CD14-positive monocyte (primary cell): ENCODE data around the gene MPV17L. TPM values are rescaled to one million over a fixed set of nuclear protein-coding genes. Genes with fewer than 3 reads are reported as not detected.

Source experiments
- DNase-seq, 3 donors: peaks; one replicate each; pipeline ENCODE4 v3.0.0-alpha.2; 2011 to 2022
- H2AFZ ChIP-seq: 2 replicates; pipeline ENCODE4 v1.6.0; 2012; ENCODE audit warnings: mild to moderate bottlenecking, low read depth, low read length, inconsistent platforms; ENCODE audit not compliant: insufficient read depth, poor library complexity, severe bottlenecking
- H3K27ac ChIP-seq, 2 donors: 1 replicate in 1 of 2; 2 replicates in 1 of 2; pipeline ENCODE4 v1.5.1; 2012 to 2013; ENCODE audit warnings: low read length in 2 of 2, control low read depth in 1 of 2, inconsistent platforms in 1 of 2, low read depth in 1 of 2, mild to moderate bottlenecking in 1 of 2
- H3K27me3 ChIP-seq, 2 donors: one replicate each; pipeline versions ENCODE4 v1.6.0 to v1.6.1; 2011 to 2013; ENCODE audit warnings: low read length in 2 of 2; ENCODE audit not compliant: control insufficient read depth in 2 of 2, insufficient read depth in 2 of 2
- H3K36me3 ChIP-seq, 2 donors: replicated peaks in 1 of 2; 1 replicate in 1 of 2; 2 replicates in 1 of 2; pipeline versions ENCODE4 v1.5.1 to v1.6.1; 2012 to 2013; ENCODE audit warnings: low read length in 2 of 2, control low read depth in 1 of 2, inconsistent platforms in 1 of 2, mild to moderate bottlenecking in 1 of 2; ENCODE audit not compliant: insufficient read depth in 2 of 2, control insufficient read depth in 1 of 2
- H3K4me1 ChIP-seq, 2 donors: 1 replicate in 1 of 2; 2 replicates in 1 of 2; pipeline versions ENCODE4 v1.5.1 to v1.6.1; 2012 to 2013; ENCODE audit warnings: low read length in 2 of 2, control low read depth in 1 of 2, inconsistent platforms in 1 of 2, mild to moderate bottlenecking in 1 of 2, moderate library complexity in 1 of 2; ENCODE audit not compliant: insufficient read depth in 2 of 2, control insufficient read depth in 1 of 2
- H3K4me2 ChIP-seq: replicated peaks from 2 replicates; pipeline ENCODE3; 2012; ENCODE audit warnings: low read length, moderate library complexity, mild to moderate bottlenecking; ENCODE audit not compliant: poor library complexity, severe bottlenecking; ENCODE audit errors: extremely low read depth
- H3K4me3 ChIP-seq, 3 experiments: fragments of 200-600 bp in 1 of 3; sonication (generic) in 1 of 3; replicated peaks in 1 of 3; 1 replicate in 2 of 3; 2 replicates in 1 of 3; pipeline ENCODE4 v1.5.1; 2011 to 2013; ENCODE audit warnings: low read length in 3 of 3, mild to moderate bottlenecking in 3 of 3, control low read depth in 2 of 3, low read depth in 2 of 3, inconsistent platforms in 1 of 3, moderate library complexity in 1 of 3
- H3K79me2 ChIP-seq: 2 replicates; pipeline ENCODE4 v1.6.0; 2012; ENCODE audit warnings: mild to moderate bottlenecking, control low read depth, inconsistent platforms, low read length, moderate library complexity; ENCODE audit not compliant: insufficient read depth
- H3K9ac ChIP-seq: 2 replicates; pipeline ENCODE4 v1.6.0; 2017; ENCODE audit warnings: low read length, mild to moderate bottlenecking; ENCODE audit not compliant: insufficient read depth, poor library complexity, severe bottlenecking
- H3K9me3 ChIP-seq, 2 donors: replicated peaks in 1 of 2; 1 replicate in 1 of 2; 2 replicates in 1 of 2; pipeline versions ENCODE4 v1.5.1 to v1.6.1; 2012 to 2013; ENCODE audit warnings: low read length in 2 of 2, control low read depth in 1 of 2; ENCODE audit not compliant: control insufficient read depth in 1 of 2, insufficient read depth in 1 of 2
- H4K20me1 ChIP-seq: 2 replicates; pipeline ENCODE4 v1.6.0; 2012; ENCODE audit warnings: mild to moderate bottlenecking, low read length, control low read depth, moderate library complexity; ENCODE audit not compliant: insufficient read depth
- H3K27ac Mint-ChIP-seq, 7 donors: one replicate each; pipeline ENCODE4 v1.8.0; 2020; ENCODE audit warnings: mild to moderate bottlenecking in 7 of 7, mixed read lengths in 7 of 7, moderate library complexity in 6 of 7, inconsistent platforms in 2 of 7
- H3K27me3 Mint-ChIP-seq, 3 donors: one replicate each; pipeline ENCODE4 v1.8.0; 2021 to 2022; ENCODE audit warnings: low read depth in 3 of 3, mild to moderate bottlenecking in 3 of 3, mixed read lengths in 3 of 3, moderate library complexity in 3 of 3, inconsistent platforms in 1 of 3
- H3K36me3 Mint-ChIP-seq, 2 donors: one replicate each; pipeline ENCODE4 v1.8.0; 2020; ENCODE audit warnings: mixed read lengths in 2 of 2, inconsistent platforms in 1 of 2, mild to moderate bottlenecking in 1 of 2
- H3K4me1 Mint-ChIP-seq: one replicate; pipeline ENCODE4 v1.8.0; 2020; ENCODE audit warnings: mild to moderate bottlenecking, mixed read lengths
- H3K4me3 Mint-ChIP-seq, 2 donors: one replicate each; pipeline ENCODE4 v1.8.0; 2020; ENCODE audit warnings: mild to moderate bottlenecking in 2 of 2, mixed read lengths in 2 of 2, moderate library complexity in 1 of 2
- H3K9me3 Mint-ChIP-seq, 7 donors: one replicate each; pipeline ENCODE4 v1.8.0; 2020 to 2022; ENCODE audit warnings: mixed read lengths in 7 of 7, mild to moderate bottlenecking in 6 of 7, moderate library complexity in 6 of 7, inconsistent platforms in 2 of 7
- CTCF ChIP-seq: fragments of 200-600 bp; IDR thresholded peaks from one replicate; pipeline ENCODE4 v1.8.0; 2022; ENCODE audit warnings: antibody characterized with exemption, mild to moderate bottlenecking
- WGBS: methylation state at CpG from one replicate; pipeline ENCODE4 v1.1.5; 2013; ENCODE audit warnings: missing lambda C conversion rate; ENCODE audit not compliant: insufficient coverage; 5-methylcytosine and 5-hydroxymethylcytosine counted together
- intact Hi-C, 2 donors: fragments of 100-400 bp; cut with micrococcal nuclease; formaldehyde crosslinking; loops; one replicate each; pipeline versions ENCODE4 v1.15.0 to v1.15.1; 2023
- polyA plus RNA-seq, 3 donors: library from polyadenylated mRNA; depleted of rRNA in 1 of 3; unstranded in 2 of 3; stranded (reverse) in 1 of 3; fragments of 300-500 nt in 2 of 3; fragments of >200 nt in 1 of 3; fragmentation: Illumina TruSeq in 2 of 3; gene quantifications; 1 replicate in 2 of 3; 2 replicates in 1 of 3; pipeline ENCODE4 v1.2.3, GENCODE V29; 2012 to 2021

MPV17L gene
- polyA plus RNA-seq, 3 donors: 0.13 to 0.58 TPM; not detected in 1

GRCh38 chr16:15415511-15415985 is 20.0 kb downstream of the MPV17L start:
- WGBS: no CpG with 5 or more reads among the region's 3 CpGs
- H3K9me3 Mint-ChIP-seq: peaks cover 0 to 2% (median 0%) of the 10 kb centered on the region in 7 donors
- no peak for DNase-seq
- Histone ChIP-seq H3K36me3 (no peaks in the 10 kb centered on the region), H3K9ac (no peak overlapping the region), H2AFZ (no peak overlapping the region), H3K27me3 (no peaks in the 10 kb centered on the region), H3K4me2 (no peak overlapping the region), H3K27ac (no peak overlapping the region), H3K4me1 (no peaks in the 10 kb centered on the region), H4K20me1 (no peaks in the 10 kb centered on the region), H3K79me2 (no peaks in the 10 kb centered on the region), H3K4me3 (no peak overlapping the region), H3K9me3 (no peaks in the 10 kb centered on the region)
- no peak overlapping the region for H3K27ac Mint-ChIP-seq
- H3K36me3 Mint-ChIP-seq: no peaks in the 10 kb centered on the region
- TF ChIP-seq CTCF: no peak
- peaks cover 2 to 8% (median 2%) of the 10 kb centered on the region in 3 donors for H3K27me3 Mint-ChIP-seq
- no peaks in the 10 kb centered on the region for H3K4me1 Mint-ChIP-seq
- H3K4me3 Mint-ChIP-seq: no peak overlapping the region
- intact Hi-C loops: no loop called here

GRCh38 chr16:15417197-15417596 is 21.6 kb downstream of the MPV17L start:
- TF ChIP-seq CTCF: no peak
- H3K36me3 Mint-ChIP-seq: no peaks in the 10 kb centered on the region
- H3K4me1 Mint-ChIP-seq: no peaks in the 10 kb centered on the region
- Histone ChIP-seq H2AFZ (no peak overlapping the region), H3K9me3 (no peaks in the 10 kb centered on the region), H3K36me3 (no peaks in the 10 kb centered on the region), H3K9ac (no peak overlapping the region), H3K79me2 (no peaks in the 10 kb centered on the region), H3K4me1 (no peaks in the 10 kb centered on the region), H3K27ac (no peak overlapping the region), H4K20me1 (no peaks in the 10 kb centered on the region), H3K4me2 (no peak overlapping the region), H3K27me3 (no peaks in the 10 kb centered on the region), H3K4me3 (no peak overlapping the region)
- no peak overlapping the region for H3K27ac Mint-ChIP-seq
- 100% methylated on average over 2 of the region's 2 CpGs for WGBS
- intact Hi-C loops: no loop called here
- DNase-seq: no peak
- no peak overlapping the region for H3K4me3 Mint-ChIP-seq
- peaks cover 0 to 2% (median 0%) of the 10 kb centered on the region in 7 donors for H3K9me3 Mint-ChIP-seq
- peaks cover 2 to 11% (median 2%) of the 10 kb centered on the region in 3 donors for H3K27me3 Mint-ChIP-seq
